HCT116 (cell line): ENCODE data around the gene INTU. TPM values are rescaled to one million over a fixed set of nuclear protein-coding genes. Genes with fewer than 3 reads are reported as not detected.
A peak's percentile ranks its signal among the peaks of the same experiment; 100 is the strongest.

Experiments
- ATAC-seq: fragments of 200-7000 bp; cut with Tn5 transposase; 2 replicates; pipeline ENCODE4 v1.9.1; 2020; ENCODE audit warnings: mild to moderate bottlenecking, moderate library complexity
- BruUV-seq: library from RNA; stranded (reverse); fragments of 400-500 nt; replicated peaks from 2 replicates; lab custom pipeline; 2021; lab: Mats Ljungman, UMichigan
- CTCF ChIA-PET: fragments of 300-600 bp; sonication (Branson Sonifier 250); formaldehyde crosslinking; loops from one replicate; lab custom pipeline; 2021; ENCODE audit warnings: antibody characterized with exemption; lab: Charles Lee
- POLR2A ChIA-PET: fragments of 300-600, 350-600 bp; sonication (Branson Sonifier 250); formaldehyde crosslinking; loops from one replicate; lab custom pipeline; 2021; ENCODE audit warnings: antibody characterized with exemption; lab: Charles Lee
- RAD21 ChIA-PET, 2 experiments: fragments of 300-600 bp; sonication (Branson Sonifier 250); formaldehyde crosslinking; loops; one replicate each; lab custom pipeline; 2023; ENCODE audit warnings: low total read pairs in 2 of 2; ENCODE audit not compliant: uncharacterized antibody in 2 of 2, unreplicated experiment in 2 of 2, low non-redundant PET in 1 of 2; lab: Charles Lee
- DNase-seq: peaks from one replicate; pipeline ENCODE4 v3.0.0-alpha.2; 2010; ENCODE audit warnings: low read depth, low spot score
- H2AFZ ChIP-seq: fragments of 200-600 bp; shearing (Covaris generic), sonication (generic); 2 replicates; pipeline ENCODE4 v1.6.1; 2017; ENCODE audit warnings: low read depth, mixed run types, mixed read lengths, antibody characterized with exemption, low read length; ENCODE audit not compliant: poor library complexity, severe bottlenecking
- H3K27ac ChIP-seq: 2 replicates; pipeline ENCODE4 v1.5.1; 2012; ENCODE audit warnings: low read depth, low read length
- H3K27me3 ChIP-seq: fragments of 200-600 bp; sonication (generic); 2 replicates; pipeline ENCODE4 v1.6.1; 2016; ENCODE audit warnings: mixed run types, low read length, mixed read lengths; ENCODE audit not compliant: insufficient read depth
- H3K36me3 ChIP-seq, 2 experiments: fragments of 200-500 bp in 1 of 2; fragments of 200-600 bp in 1 of 2; sonication (Bioruptor generic) in 1 of 2; sonication (generic) in 1 of 2; 2 replicates each; pipeline versions ENCODE4 v1.5.1 to v1.6.1; 2014 to 2016; ENCODE audit warnings: low read length in 2 of 2, inconsistent platforms in 1 of 2, mixed read lengths in 1 of 2, mixed run types in 1 of 2; ENCODE audit not compliant: insufficient read depth in 2 of 2, control insufficient read depth in 1 of 2
- H3K4me1 ChIP-seq, 2 experiments: fragments of 200-600 bp in 1 of 2; sonication (generic) in 1 of 2; 2 replicates each; pipeline versions ENCODE4 v1.5.1 to v1.6.1; 2012 to 2017; ENCODE audit warnings: low read length in 2 of 2, inconsistent platforms in 1 of 2, mild to moderate bottlenecking in 1 of 2, mixed read lengths in 1 of 2, mixed run types in 1 of 2, moderate library complexity in 1 of 2; ENCODE audit not compliant: insufficient read depth in 2 of 2, control insufficient read depth in 1 of 2
- H3K4me2 ChIP-seq: fragments of 200-600 bp; sonication (generic); 2 replicates; pipeline ENCODE4 v1.6.1; 2017; ENCODE audit warnings: mixed run types, low read length, mixed read lengths
- H3K4me3 ChIP-seq, 2 experiments: fragments of 200-600 bp in 1 of 2; sonication (generic) in 1 of 2; replicated peaks in 1 of 2; 2 replicates each; pipeline ENCODE4 v1.5.1; 2011 to 2016; ENCODE audit warnings: low read length in 2 of 2, control low read depth in 1 of 2, low read depth in 1 of 2, mild to moderate bottlenecking in 1 of 2, mixed read lengths in 1 of 2, mixed run types in 1 of 2
- H3K79me2 ChIP-seq: fragments of 200-600 bp; sonication (generic); 2 replicates; pipeline ENCODE4 v1.6.1; 2017; ENCODE audit warnings: mild to moderate bottlenecking, mixed run types, low read length, moderate library complexity, mixed read lengths; ENCODE audit not compliant: insufficient read depth
- H3K9ac ChIP-seq: fragments of 200-600 bp; sonication (generic); 2 replicates; pipeline ENCODE4 v1.6.1; 2016; ENCODE audit warnings: low read length, mixed read lengths
- H3K9me2 ChIP-seq: fragments of 200-600 bp; sonication (generic), shearing (Covaris generic); 2 replicates; pipeline ENCODE4 v1.6.1; 2017; ENCODE audit warnings: mixed run types, mild to moderate bottlenecking, moderate library complexity; ENCODE audit not compliant: insufficient read depth
- H3K9me3 ChIP-seq, 2 experiments: fragments of 200-500 bp in 1 of 2; fragments of 200-600 bp in 1 of 2; sonication (Bioruptor generic) in 1 of 2; sonication (generic) in 1 of 2; 2 replicates each; pipeline ENCODE4 v1.6.1; 2014 to 2017; ENCODE audit warnings: low read length in 2 of 2, mixed read lengths in 2 of 2, inconsistent platforms in 1 of 2, low read depth in 1 of 2, mild to moderate bottlenecking in 1 of 2, mixed run types in 1 of 2, moderate library complexity in 1 of 2; ENCODE audit not compliant: control insufficient read depth in 1 of 2, insufficient read depth in 1 of 2
- H4K20me1 ChIP-seq: fragments of 200-600 bp; sonication (generic), shearing (Covaris generic); 2 replicates; pipeline ENCODE4 v1.6.1; 2017; ENCODE audit warnings: mixed run types, mild to moderate bottlenecking, moderate library complexity; ENCODE audit not compliant: insufficient read depth
- CBX3 ChIP-seq: IDR thresholded peaks from 2 replicates; pipeline ENCODE4 v1.6.1; 2012; ENCODE audit warnings: low read depth
- CEBPB ChIP-seq: IDR thresholded peaks from 2 replicates; pipeline ENCODE4 v1.6.1; 2012; ENCODE audit warnings: low read depth
- FOSL1 ChIP-seq: IDR thresholded peaks from 2 replicates; pipeline ENCODE4 v1.6.1; 2012; ENCODE audit warnings: low read depth
- JUND ChIP-seq: IDR thresholded peaks from 2 replicates; pipeline ENCODE4 v1.6.1; 2012
- POLR2A ChIP-seq: IDR thresholded peaks from 2 replicates; pipeline ENCODE4 v1.7.0; 2011; ENCODE audit warnings: borderline replicate concordance; ENCODE audit not compliant: insufficient read depth, insufficient read length; ENCODE audit errors: extremely low read depth
- POLR2AphosphoS5 ChIP-seq: IDR thresholded peaks from 2 replicates; pipeline ENCODE4 v1.6.1; 2011; ENCODE audit warnings: mild to moderate bottlenecking, low read depth, low read length, moderate library complexity
- SIN3A ChIP-seq: IDR thresholded peaks from 2 replicates; pipeline ENCODE4 v1.6.1; 2012; ENCODE audit warnings: low read depth
- SP1 ChIP-seq: IDR thresholded peaks from 2 replicates; pipeline ENCODE4 v1.6.1; 2012; ENCODE audit warnings: low read depth
- SRF ChIP-seq: IDR thresholded peaks from 2 replicates; pipeline ENCODE4 v1.6.1; 2012; ENCODE audit warnings: low read depth
- TCF7L2 ChIP-seq: IDR thresholded peaks from 2 replicates; pipeline ENCODE4 v1.7.0; 2011; ENCODE audit warnings: borderline replicate concordance, inconsistent platforms; ENCODE audit not compliant: insufficient read depth, insufficient read length; ENCODE audit errors: extremely low read depth
- ZFX ChIP-seq: fragments of 450-650 bp; IDR thresholded peaks from 2 replicates; pipeline ENCODE4 v1.6.1; 2017
- ZNF274 ChIP-seq: fragments of 200-500 bp; sonication (Bioruptor generic); IDR thresholded peaks from 2 replicates; pipeline ENCODE4 v1.6.1; 2014; ENCODE audit warnings: mild to moderate bottlenecking, low read depth, low read length, inconsistent platforms
- intact Hi-C: fragments of 100-400 bp; cut with micrococcal nuclease; formaldehyde crosslinking; loops from 2 replicates; pipeline ENCODE4 v1.10.0; 2022
- total RNA-seq: library from RNA; stranded (reverse); gene quantifications from one replicate; pipeline ENCODE4 v1.2.1, GENCODE V29; 2021; ENCODE audit not compliant: unreplicated experiment
- TF ChIP-seq, protein P1 (sequence below): IDR thresholded peaks from 2 replicates; pipeline ENCODE4 v1.6.1; 2012
- TF ChIP-seq, protein P2 (sequence below), 3 experiments: fragments of 200-600 bp in 1 of 3; sonication (generic) in 1 of 3; IDR thresholded peaks in 2 of 3; conservative IDR thresholded peaks in 1 of 3; 2 replicates each; pipeline ENCODE4 v1.5.1; 2012 to 2017; ENCODE audit warnings: low read depth in 2 of 3, low read length in 2 of 3, antibody characterized with exemption in 1 of 3, borderline replicate concordance in 1 of 3, control low read depth in 1 of 3, mild to moderate bottlenecking in 1 of 3, mixed read lengths in 1 of 3, mixed run types in 1 of 3, moderate library complexity in 1 of 3; ENCODE audit not compliant: insufficient read depth in 1 of 3
- TF ChIP-seq, protein P3 (sequence below): IDR thresholded peaks from 2 replicates; pipeline ENCODE4 v1.6.1; 2012

The INTU gene
- total RNA-seq, 1 experiment from 2014 or later = 12.0 TPM

DNA sequence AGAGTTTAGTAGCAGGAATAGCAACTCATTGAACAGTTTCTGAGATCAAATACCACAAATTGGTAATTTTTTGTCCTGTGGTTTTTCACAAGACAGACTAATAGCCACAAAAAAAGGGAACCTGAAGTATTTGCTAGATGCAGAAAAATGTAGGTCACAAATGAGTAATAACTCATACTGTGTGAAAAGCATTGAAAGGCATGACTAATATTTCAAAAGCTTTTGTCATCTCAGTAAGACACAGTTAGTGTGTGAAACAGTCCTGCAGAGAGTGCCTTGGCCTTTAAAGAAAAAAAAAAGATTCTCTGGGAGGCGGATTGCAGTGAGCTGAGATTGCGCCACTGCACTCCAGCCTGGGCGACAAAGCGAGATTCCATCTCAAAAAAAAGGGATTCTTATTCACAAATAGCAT, 66.0 kb downstream of the INTU start:
- H3K27me3 ChIP-seq = no peaks in the 10 kb centered on the region
- intact Hi-C loops = no loop called here
- peak; percentile 93 for TF ChIP-seq CEBPB
- TF ChIP-seq POLR2A = no peak
- peak; percentile 80 for TF ChIP-seq FOSL1
- no peak for TF ChIP-seq ZFX
- no peak for TF ChIP-seq POLR2AphosphoS5
- TF ChIP-seq, protein P1, sequence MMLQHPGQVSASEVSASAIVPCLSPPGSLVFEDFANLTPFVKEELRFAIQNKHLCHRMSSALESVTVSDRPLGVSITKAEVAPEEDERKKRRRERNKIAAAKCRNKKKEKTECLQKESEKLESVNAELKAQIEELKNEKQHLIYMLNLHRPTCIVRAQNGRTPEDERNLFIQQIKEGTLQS = peak; percentile 47; the same call in 1 of the 2 replicates
- TF ChIP-seq, protein P2, sequence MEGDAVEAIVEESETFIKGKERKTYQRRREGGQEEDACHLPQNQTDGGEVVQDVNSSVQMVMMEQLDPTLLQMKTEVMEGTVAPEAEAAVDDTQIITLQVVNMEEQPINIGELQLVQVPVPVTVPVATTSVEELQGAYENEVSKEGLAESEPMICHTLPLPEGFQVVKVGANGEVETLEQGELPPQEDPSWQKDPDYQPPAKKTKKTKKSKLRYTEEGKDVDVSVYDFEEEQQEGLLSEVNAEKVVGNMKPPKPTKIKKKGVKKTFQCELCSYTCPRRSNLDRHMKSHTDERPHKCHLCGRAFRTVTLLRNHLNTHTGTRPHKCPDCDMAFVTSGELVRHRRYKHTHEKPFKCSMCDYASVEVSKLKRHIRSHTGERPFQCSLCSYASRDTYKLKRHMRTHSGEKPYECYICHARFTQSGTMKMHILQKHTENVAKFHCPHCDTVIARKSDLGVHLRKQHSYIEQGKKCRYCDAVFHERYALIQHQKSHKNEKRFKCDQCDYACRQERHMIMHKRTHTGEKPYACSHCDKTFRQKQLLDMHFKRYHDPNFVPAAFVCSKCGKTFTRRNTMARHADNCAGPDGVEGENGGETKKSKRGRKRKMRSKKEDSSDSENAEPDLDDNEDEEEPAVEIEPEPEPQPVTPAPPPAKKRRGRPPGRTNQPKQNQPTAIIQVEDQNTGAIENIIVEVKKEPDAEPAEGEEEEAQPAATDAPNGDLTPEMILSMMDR (IDR thresholded peaks at IDR 0.05 in 2 of 3, conservative IDR thresholded peaks at IDR 0.05 in 1 of 3; ENCODE audit: borderline replicate concordance in 1 of 3, insufficient read depth in 1 of 3, low read depth in 2 of 3, low read length in 2 of 3) = no peak
- TF ChIP-seq, protein P3, sequence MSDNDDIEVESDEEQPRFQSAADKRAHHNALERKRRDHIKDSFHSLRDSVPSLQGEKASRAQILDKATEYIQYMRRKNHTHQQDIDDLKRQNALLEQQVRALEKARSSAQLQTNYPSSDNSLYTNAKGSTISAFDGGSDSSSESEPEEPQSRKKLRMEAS = peak; percentile 46
- peak; percentile 16 for TF ChIP-seq TCF7L2
- TF ChIP-seq SIN3A = peak; percentile 66
- peak; percentile 80 for TF ChIP-seq CBX3
- peak; percentile 85 for TF ChIP-seq JUND
- TF ChIP-seq SRF = no peak
- peak; percentile 77 for TF ChIP-seq SP1
- TF ChIP-seq ZNF274 = no peak
- RAD21 ChIA-PET = no interaction called here
- no TSS peak for BruUV-seq
- no peak overlapping the region for H3K9ac ChIP-seq
- no peaks in the 10 kb centered on the region for H3K9me3 ChIP-seq
- peaks cover 13 to 17% of the 10 kb centered on the region in 2 experiments for H3K4me1 ChIP-seq
- H2AFZ ChIP-seq = no peak overlapping the region
- H3K4me2 ChIP-seq = peak overlapping the region; percentile 46
- CTCF ChIA-PET = no interaction called here
- POLR2A ChIA-PET = no interaction called here
- DNase-seq (peak; percentile 81), ATAC-seq (peak; percentile 98)
- no peaks in the 10 kb centered on the region for H4K20me1 ChIP-seq
- no peaks in the 10 kb centered on the region for H3K9me2 ChIP-seq
- 0 out of 4 replicates have a peak, but pooled peaks cover 0 to 4% of the 10 kb centered on the region in 2 experiments for H3K36me3 ChIP-seq
- no peak overlapping the region; a peak in 1 of 4 replicates for H3K4me3 ChIP-seq
- H3K27ac ChIP-seq = peak overlapping the region; percentile 22; the same call in 1 of the 2 replicates
- no peaks in the 10 kb centered on the region for H3K79me2 ChIP-seq
